HepG2 (cell line): ENCODE results near the gene CHRNG. TPM values are rescaled to one million over a fixed set of nuclear protein-coding genes. Genes with fewer than 3 reads are reported as not detected.

Experiments
- ATAC-seq: fragments of 200-7000 bp; cut with Tn5 transposase; 3 replicates; pipeline ENCODE4 v1.9.1; 2020; ENCODE audit warnings: mild to moderate bottlenecking, moderate library complexity
- BruUV-seq: library from RNA; stranded (reverse); fragments of 400-500 nt; replicated peaks from 2 replicates; lab custom pipeline; 2021; lab: Mats Ljungman, UMichigan
- CTCF ChIA-PET: fragments of 300-600 bp; formaldehyde crosslinking; extraction: SDS; loops from one replicate; lab custom pipeline; 2021; ENCODE audit warnings: low total read pairs, inconsistent platforms, low intra/inter-chr PET ratio; lab: Yijun Ruan, JAX
- POLR2A ChIA-PET: fragments of 350-600 bp; sonication (Branson Sonifier 250); formaldehyde crosslinking; loops from one replicate; lab custom pipeline; 2020; ENCODE audit warnings: antibody characterized with exemption, inconsistent platforms; lab: Yijun Ruan, JAX
- DNase-seq: peaks from one replicate; pipeline ENCODE4 v3.0.0-alpha.2; 2015; ENCODE audit warnings: low spot score
- FAIRE-seq: peaks from 3 replicates; lab custom pipeline; 2011; peaks lifted over from hg19 to GRCh38; lab: Jason Lieb, UNC
- H2AFZ ChIP-seq: one replicate; pipeline ENCODE4 v1.6.1; 2011; ENCODE audit warnings: low read length, inconsistent platforms
- H3K27ac ChIP-seq: fragments of 300-600 bp; 3 replicates; pipeline ENCODE4 v1.8.0; 2011; ENCODE audit warnings: mixed run types, mild to moderate bottlenecking, mixed read lengths, low read length, inconsistent platforms; ENCODE audit not compliant: insufficient read depth; ENCODE audit errors: extremely low read length
- H3K27me3 ChIP-seq, 2 experiments: fragments of 200-600 bp in 1 of 2; 2 replicates in 1 of 2; 3 replicates in 1 of 2; pipeline versions ENCODE4 v1.6.0 to v1.8.0; 2011; ENCODE audit warnings: low read length in 2 of 2, mild to moderate bottlenecking in 2 of 2, moderate library complexity in 2 of 2, inconsistent platforms in 1 of 2; ENCODE audit not compliant: insufficient read depth in 2 of 2, control insufficient read depth in 1 of 2
- H3K36me3 ChIP-seq, 2 experiments: fragments of 200-600 bp in 1 of 2; replicated peaks in 1 of 2; 2 replicates in 1 of 2; 3 replicates in 1 of 2; pipeline versions ENCODE4 v1.5.1 to v1.8.0; 2011; ENCODE audit warnings: low read length in 2 of 2, inconsistent platforms in 1 of 2; ENCODE audit not compliant: insufficient read depth in 2 of 2, control insufficient read depth in 1 of 2
- H3K4me1 ChIP-seq: 2 replicates; pipeline ENCODE4 v1.5.1; 2012; ENCODE audit warnings: low read length, inconsistent platforms; ENCODE audit not compliant: insufficient read depth
- H3K4me2 ChIP-seq: 2 replicates; pipeline ENCODE4 v1.6.0; 2011; ENCODE audit warnings: low read depth, low read length, inconsistent platforms
- H3K4me3 ChIP-seq, 3 experiments: fragments of 200-600 bp in 1 of 3; sonication (generic), shearing (Covaris generic) in 1 of 3; replicated peaks in 1 of 3; 2 replicates each; pipeline ENCODE4 v1.5.1; 2011 to 2016; ENCODE audit warnings: low read length in 3 of 3, inconsistent platforms in 2 of 3, low read depth in 2 of 3, mild to moderate bottlenecking in 2 of 3, control low read depth in 1 of 3, mixed read lengths in 1 of 3; ENCODE audit not compliant: insufficient read depth in 1 of 3
- H3K79me2 ChIP-seq: one replicate; pipeline ENCODE4 v1.6.1; 2011; ENCODE audit warnings: low read length, inconsistent platforms; ENCODE audit not compliant: insufficient read depth
- H3K9ac ChIP-seq: 2 replicates; pipeline ENCODE4 v1.6.0; 2011; ENCODE audit warnings: mild to moderate bottlenecking, low read depth, low read length, inconsistent platforms; ENCODE audit not compliant: insufficient read depth
- H3K9me3 ChIP-seq: 2 replicates; pipeline ENCODE4 v1.5.1; 2012; ENCODE audit warnings: mild to moderate bottlenecking, low read length
- H4K20me1 ChIP-seq: 2 replicates; pipeline ENCODE4 v1.6.0; 2011; ENCODE audit warnings: inconsistent platforms, mild to moderate bottlenecking, low read length, moderate library complexity; ENCODE audit not compliant: insufficient read depth
- NPAS2 ChIP-seq: sonication (generic); formaldehyde crosslinking; IDR thresholded peaks from 2 replicates; pipeline ENCODE4 v1.8.0; 2022; ENCODE audit warnings: mild to moderate bottlenecking, missing genetic modification reagents, borderline replicate concordance
- PHF21A ChIP-seq: sonication (generic); formaldehyde crosslinking; IDR thresholded peaks from 2 replicates; pipeline ENCODE4 v1.5.0; 2020; ENCODE audit warnings: mild to moderate bottlenecking, missing genetic modification reagents
- RAD51 ChIP-seq: fragments of 450-650 bp; IDR thresholded peaks from 2 replicates; pipeline ENCODE4 v1.6.1; 2016; ENCODE audit warnings: borderline replicate concordance
- RCOR2 ChIP-seq: IDR thresholded peaks from 2 replicates; pipeline ENCODE4 v1.6.1; 2016; ENCODE audit warnings: missing biosample characterization, missing genetic modification reagents
- SP2 ChIP-seq: sonication (generic); formaldehyde crosslinking; IDR thresholded peaks from 2 replicates; pipeline ENCODE4 v1.5.1; 2020; ENCODE audit warnings: mild to moderate bottlenecking, missing genetic modification reagents
- TEAD2 ChIP-seq: sonication (generic); formaldehyde crosslinking; IDR thresholded peaks from 2 replicates; pipeline ENCODE4 v1.9.0; 2021; ENCODE audit warnings: missing genetic modification reagents
- ZFAT ChIP-seq: sonication (generic); formaldehyde crosslinking; conservative IDR thresholded peaks from 2 replicates; pipeline ENCODE4 v1.8.1; 2023; ENCODE audit warnings: missing genetic modification reagents, inconsistent platforms
- ZNF776 ChIP-seq: sonication (generic); formaldehyde crosslinking; IDR thresholded peaks from 2 replicates; pipeline ENCODE4 v1.4.0; 2020; ENCODE audit warnings: mild to moderate bottlenecking, missing genetic modification reagents
- WGBS: methylation state at CpG from one replicate; pipeline ENCODE4 v1.1.6; 2017; ENCODE audit warnings: low lambda C conversion rate; 5-methylcytosine and 5-hydroxymethylcytosine counted together
- in situ Hi-C: cut with HindIII; loops from 2 replicates; pipeline ENCODE4 v1.10.0; 2017; ENCODE audit warnings: low pct_unique_long_range_greater_than_20kb; ENCODE audit not compliant: extremely low pct_ligation_motif_present
- intact Hi-C: fragments of 100-400 bp; cut with micrococcal nuclease; formaldehyde crosslinking; loops from one replicate; pipeline ENCODE4 v1.10.0; 2022; ENCODE audit not compliant: unreplicated experiment
- polyA plus RNA-seq, 8 experiments: library from polyadenylated mRNA; depleted of rRNA in 3 of 8; stranded (reverse) in 7 of 8; unstranded in 1 of 8; fragments of >200 nt; fragmentation: Illumina TruSeq in 4 of 8; extraction: Trizol in 4 of 8; gene quantifications; 2 replicates each; pipeline versions ENCODE4 v1.2.1 to v1.2.3, GENCODE V29; 2011 to 2016; ENCODE audit warnings: low read depth in 4 of 8, missing spikeins in 1 of 8, mixed read lengths in 1 of 8; ENCODE audit not compliant: insufficient read depth in 1 of 8
- total RNA-seq, 5 experiments: library from RNA; depleted of rRNA; stranded (reverse); fragments of >200 nt; fragmentation: Illumina TruSeq; extraction: Trizol; gene quantifications; 2 replicates each; pipeline ENCODE4 v1.2.3, GENCODE V29; 2016; ENCODE audit warnings: low read depth in 1 of 5
- TF ChIP-seq, protein P1 (sequence below): sonication (generic); formaldehyde crosslinking; IDR thresholded peaks from 2 replicates; pipeline ENCODE4 v1.4.0; 2020; ENCODE audit warnings: mild to moderate bottlenecking, missing genetic modification reagents
- TF ChIP-seq, protein P2 (sequence below): sonication (generic); formaldehyde crosslinking; IDR thresholded peaks from 2 replicates; pipeline ENCODE4 v1.4.0; 2020; ENCODE audit warnings: missing genetic modification reagents, mild to moderate bottlenecking, borderline replicate concordance
- TF ChIP-seq, protein P3 (sequence below): sonication (generic); formaldehyde crosslinking; IDR thresholded peaks from 2 replicates; pipeline ENCODE4 v1.5.0; 2020; ENCODE audit warnings: mild to moderate bottlenecking, missing genetic modification reagents, moderate library complexity
- TF ChIP-seq, protein P4 (sequence below): sonication (generic); formaldehyde crosslinking; IDR thresholded peaks from 2 replicates; pipeline ENCODE4 v1.8.1; 2023; ENCODE audit warnings: missing genetic modification reagents, mild to moderate bottlenecking, borderline replicate concordance

The CHRNG gene
- total and polyA plus RNA-seq, 2 of the 13 experiments (the other 11 are each of a cell fraction or from before 2014, with no cell fraction given): not detected

DNA sequence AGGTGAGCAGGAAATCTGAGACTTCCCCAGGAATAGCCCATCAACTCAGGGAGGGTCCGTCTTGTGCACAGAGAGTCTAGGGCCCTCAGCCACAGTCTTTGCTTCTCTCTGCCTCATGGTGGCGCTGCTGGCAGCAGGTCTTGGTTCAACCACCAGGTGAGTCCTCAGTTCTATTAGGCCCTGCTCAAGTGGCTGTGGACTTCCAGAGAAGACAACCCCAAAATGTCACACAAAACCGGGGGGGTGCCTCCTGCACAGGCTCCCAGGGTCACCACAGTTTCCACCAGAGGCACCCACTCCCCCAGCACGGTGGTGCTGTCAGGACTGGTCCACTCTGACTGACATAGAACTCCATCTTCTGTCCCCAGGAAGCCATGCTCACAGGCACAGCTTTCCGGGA is 2.4 kb upstream of the CHRNG start (continued):
- TF ChIP-seq, protein P1, sequence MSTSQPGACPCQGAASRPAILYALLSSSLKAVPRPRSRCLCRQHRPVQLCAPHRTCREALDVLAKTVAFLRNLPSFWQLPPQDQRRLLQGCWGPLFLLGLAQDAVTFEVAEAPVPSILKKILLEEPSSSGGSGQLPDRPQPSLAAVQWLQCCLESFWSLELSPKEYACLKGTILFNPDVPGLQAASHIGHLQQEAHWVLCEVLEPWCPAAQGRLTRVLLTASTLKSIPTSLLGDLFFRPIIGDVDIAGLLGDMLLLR: no peak
- TF ChIP-seq NPAS2 (CRISPR knock-in tag): no peak
- TF ChIP-seq, protein P2, sequence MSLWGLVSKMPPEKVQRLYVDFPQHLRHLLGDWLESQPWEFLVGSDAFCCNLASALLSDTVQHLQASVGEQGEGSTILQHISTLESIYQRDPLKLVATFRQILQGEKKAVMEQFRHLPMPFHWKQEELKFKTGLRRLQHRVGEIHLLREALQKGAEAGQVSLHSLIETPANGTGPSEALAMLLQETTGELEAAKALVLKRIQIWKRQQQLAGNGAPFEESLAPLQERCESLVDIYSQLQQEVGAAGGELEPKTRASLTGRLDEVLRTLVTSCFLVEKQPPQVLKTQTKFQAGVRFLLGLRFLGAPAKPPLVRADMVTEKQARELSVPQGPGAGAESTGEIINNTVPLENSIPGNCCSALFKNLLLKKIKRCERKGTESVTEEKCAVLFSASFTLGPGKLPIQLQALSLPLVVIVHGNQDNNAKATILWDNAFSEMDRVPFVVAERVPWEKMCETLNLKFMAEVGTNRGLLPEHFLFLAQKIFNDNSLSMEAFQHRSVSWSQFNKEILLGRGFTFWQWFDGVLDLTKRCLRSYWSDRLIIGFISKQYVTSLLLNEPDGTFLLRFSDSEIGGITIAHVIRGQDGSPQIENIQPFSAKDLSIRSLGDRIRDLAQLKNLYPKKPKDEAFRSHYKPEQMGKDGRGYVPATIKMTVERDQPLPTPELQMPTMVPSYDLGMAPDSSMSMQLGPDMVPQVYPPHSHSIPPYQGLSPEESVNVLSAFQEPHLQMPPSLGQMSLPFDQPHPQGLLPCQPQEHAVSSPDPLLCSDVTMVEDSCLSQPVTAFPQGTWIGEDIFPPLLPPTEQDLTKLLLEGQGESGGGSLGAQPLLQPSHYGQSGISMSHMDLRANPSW: no peak
- TF ChIP-seq, protein P3, sequence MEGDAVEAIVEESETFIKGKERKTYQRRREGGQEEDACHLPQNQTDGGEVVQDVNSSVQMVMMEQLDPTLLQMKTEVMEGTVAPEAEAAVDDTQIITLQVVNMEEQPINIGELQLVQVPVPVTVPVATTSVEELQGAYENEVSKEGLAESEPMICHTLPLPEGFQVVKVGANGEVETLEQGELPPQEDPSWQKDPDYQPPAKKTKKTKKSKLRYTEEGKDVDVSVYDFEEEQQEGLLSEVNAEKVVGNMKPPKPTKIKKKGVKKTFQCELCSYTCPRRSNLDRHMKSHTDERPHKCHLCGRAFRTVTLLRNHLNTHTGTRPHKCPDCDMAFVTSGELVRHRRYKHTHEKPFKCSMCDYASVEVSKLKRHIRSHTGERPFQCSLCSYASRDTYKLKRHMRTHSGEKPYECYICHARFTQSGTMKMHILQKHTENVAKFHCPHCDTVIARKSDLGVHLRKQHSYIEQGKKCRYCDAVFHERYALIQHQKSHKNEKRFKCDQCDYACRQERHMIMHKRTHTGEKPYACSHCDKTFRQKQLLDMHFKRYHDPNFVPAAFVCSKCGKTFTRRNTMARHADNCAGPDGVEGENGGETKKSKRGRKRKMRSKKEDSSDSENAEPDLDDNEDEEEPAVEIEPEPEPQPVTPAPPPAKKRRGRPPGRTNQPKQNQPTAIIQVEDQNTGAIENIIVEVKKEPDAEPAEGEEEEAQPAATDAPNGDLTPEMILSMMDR (CRISPR knock-in tag): peak; percentile 68

DNA sequence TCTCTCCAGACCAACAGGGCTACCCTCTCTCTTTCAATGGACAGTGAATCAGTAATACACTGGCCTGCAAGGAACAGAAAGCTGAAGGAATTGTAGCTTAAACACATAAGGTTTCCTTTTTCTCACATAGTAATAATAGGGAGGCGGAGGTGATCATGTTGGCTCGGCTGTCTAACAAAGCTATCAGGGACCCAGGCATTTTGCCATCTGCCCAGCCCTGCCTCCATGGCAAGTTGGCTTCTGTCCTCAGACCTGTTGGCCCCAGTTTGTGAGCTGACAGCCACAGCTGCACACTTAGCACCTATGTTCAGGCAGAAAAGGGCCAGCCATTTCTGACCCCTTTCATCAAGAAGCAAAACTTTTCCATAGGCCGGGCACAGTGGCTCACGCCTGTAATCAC is 2.0 kb upstream of the CHRNG start:
- 66% methylated on average over 4 of the region's 4 CpGs for WGBS
- intact Hi-C loops: loop anchor here (1.0 kb wide), 1 partner anchor 55 kb away; no protein-coding TSS in a partner anchor

More for the DNA sequence above, 2.0 kb upstream of the CHRNG start:
- DNase-seq (no peak), FAIRE-seq (no peak), ATAC-seq (no peak)
- no peaks in the 10 kb centered on the region for H3K79me2 ChIP-seq
- H3K4me1 ChIP-seq: 0 out of 2 replicates have a peak, but pooled peaks cover 6% of the 10 kb centered on the region
- in situ Hi-C loops: no loop called here
- ChIA-PET POLR2A (no interaction called here), CTCF (no interaction called here)
- H3K36me3 ChIP-seq: no peaks in the 10 kb centered on the region
- H2AFZ ChIP-seq: no peak overlapping the region
- peaks cover 7% of the 10 kb centered on the region for H3K9me3 ChIP-seq
- H3K4me3 ChIP-seq: no peak overlapping the region
- H3K27ac ChIP-seq: no peak overlapping the region
- H3K4me2 ChIP-seq: no peak overlapping the region
- no peaks in the 10 kb centered on the region for H4K20me1 ChIP-seq
- TF ChIP-seq ZFAT (CRISPR knock-in tag): no peak
- TF ChIP-seq RCOR2 (CRISPR knock-in tag): no peak
- no peak for TF ChIP-seq TEAD2 (CRISPR knock-in tag)
- TF ChIP-seq RAD51: no peak
- TF ChIP-seq, protein P4, sequence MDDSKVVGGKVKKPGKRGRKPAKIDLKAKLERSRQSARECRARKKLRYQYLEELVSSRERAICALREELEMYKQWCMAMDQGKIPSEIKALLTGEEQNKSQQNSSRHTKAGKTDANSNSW (CRISPR knock-in tag): no peak
- TF ChIP-seq PHF21A (CRISPR knock-in tag): no peak
- TF ChIP-seq ZNF776 (CRISPR knock-in tag): no peak
- no peak for TF ChIP-seq SP2
- H3K9ac ChIP-seq: no peak overlapping the region
- BruUV-seq: no TSS peak
- peaks cover 0 to 18% of the 10 kb centered on the region in 2 experiments; a peak in 2 of 5 replicates for H3K27me3 ChIP-seq
